ENCODE results near the gene SIAH2.

SIAH2 gene, protein sequence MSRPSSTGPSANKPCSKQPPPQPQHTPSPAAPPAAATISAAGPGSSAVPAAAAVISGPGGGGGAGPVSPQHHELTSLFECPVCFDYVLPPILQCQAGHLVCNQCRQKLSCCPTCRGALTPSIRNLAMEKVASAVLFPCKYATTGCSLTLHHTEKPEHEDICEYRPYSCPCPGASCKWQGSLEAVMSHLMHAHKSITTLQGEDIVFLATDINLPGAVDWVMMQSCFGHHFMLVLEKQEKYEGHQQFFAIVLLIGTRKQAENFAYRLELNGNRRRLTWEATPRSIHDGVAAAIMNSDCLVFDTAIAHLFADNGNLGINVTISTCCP

DNA sequence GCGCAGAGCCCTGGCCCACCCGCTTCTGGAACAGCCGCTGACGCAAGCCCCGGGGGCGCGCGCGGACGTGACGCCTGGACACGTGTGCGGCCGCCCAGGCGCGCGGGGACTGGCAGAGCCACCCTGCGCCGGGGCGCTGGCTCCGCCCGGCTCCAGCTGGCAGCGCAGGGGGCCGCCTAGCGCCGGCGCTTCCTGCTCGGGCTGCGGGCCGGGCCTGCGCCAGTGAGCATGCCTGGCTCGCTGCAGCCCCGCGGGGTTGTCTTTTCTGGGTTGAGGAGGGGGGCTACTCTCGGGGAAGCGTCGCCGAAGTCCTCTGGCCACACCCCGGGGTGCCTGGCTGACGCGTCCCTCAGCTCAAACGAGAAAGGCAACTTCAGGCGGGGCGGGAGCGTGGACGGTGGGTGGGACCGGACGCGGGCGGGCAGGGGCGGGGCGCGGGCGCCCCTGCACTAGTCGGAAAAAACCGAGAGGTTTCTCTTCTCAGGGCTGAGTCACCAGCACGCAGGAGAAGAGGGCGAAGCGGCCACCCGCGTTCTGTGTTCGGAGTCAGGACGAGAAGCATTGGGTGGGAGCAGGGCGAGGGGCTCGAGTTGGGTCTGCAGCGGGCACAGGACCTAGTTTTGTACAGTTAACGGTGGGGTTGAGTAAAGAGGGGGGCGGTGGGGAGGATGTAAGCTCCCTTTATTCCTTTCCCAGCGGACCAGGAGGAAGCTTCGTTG is at the start of gene SIAH2:
SIAH2 (minus strand) TSS at position 48 of the 719 bp plus-strand sequence. CDS start 320 bp downstream, outside the sequence.
- TF ChIP-seq GATA2 (IDR thresholded peaks at IDR 0.05; ENCODE audit: low read depth, low read length) (no peak), GATA3 (IDR thresholded peaks at IDR 0.05; ENCODE audit: low read depth, low read length) (no peak)

- TF ChIP-seq GATA2 (IDR thresholded peaks at IDR 0.05; ENCODE audit: low read depth, low read length), result no peak
- no peak for TF ChIP-seq GATA3 (IDR thresholded peaks at IDR 0.05; ENCODE audit: low read depth, low read length)
Measured at GRCh38 chr3:150811984-150812383, 49.0 kb upstream of the SIAH2 start.

GRCh38 chr3:150810641-150811040 is 47.7 kb upstream of the SIAH2 start:
- TF ChIP-seq GATA3 (IDR thresholded peaks at IDR 0.05; ENCODE audit: low read depth, low read length), result no peak
- no peak for TF ChIP-seq GATA2 (IDR thresholded peaks at IDR 0.05; ENCODE audit: low read depth, low read length)

DNA sequence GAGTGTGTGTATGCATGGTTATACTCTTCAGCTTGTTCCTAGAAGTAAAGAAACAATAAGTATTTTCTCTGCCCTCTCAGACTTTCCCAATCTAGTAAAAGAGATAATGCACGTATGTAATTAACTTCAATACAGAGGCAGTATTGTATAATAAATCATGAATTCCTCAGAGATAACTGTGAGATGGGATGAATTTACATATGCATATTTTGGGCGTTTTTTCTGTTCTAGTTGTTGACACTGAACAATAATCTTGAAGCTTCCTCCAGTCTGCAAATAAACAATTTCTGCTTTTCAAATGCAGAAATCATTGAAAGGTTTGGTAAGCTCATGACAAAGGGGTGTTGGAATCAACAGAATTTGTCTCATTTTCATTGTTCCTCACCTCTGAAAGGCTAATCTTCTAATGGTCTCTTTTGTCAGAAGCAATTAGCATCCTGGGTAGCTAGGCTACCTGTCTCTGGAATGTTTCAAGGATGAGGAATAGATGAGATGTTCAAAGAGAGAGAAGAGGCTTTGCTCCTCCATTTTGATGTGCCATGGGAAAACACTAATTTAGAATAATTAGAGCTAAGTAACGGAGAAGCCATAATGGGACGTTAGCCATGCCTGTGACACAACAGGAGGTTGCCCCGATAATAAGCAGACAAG is 43.3 kb upstream of the SIAH2 start:
- TF ChIP-seq GATA3 (IDR thresholded peaks at IDR 0.05; ENCODE audit: low read depth, low read length), result no peak

GRCh38 chr3:150805354-150805753 is 42.4 kb upstream of the SIAH2 start:
- no peak for TF ChIP-seq GATA3 (IDR thresholded peaks at IDR 0.05; ENCODE audit: low read depth, low read length)
- no peak for TF ChIP-seq GATA2 (IDR thresholded peaks at IDR 0.05; ENCODE audit: low read depth, low read length)

GRCh38 chr3:150803440-150803985 is 40.5 kb upstream of the SIAH2 start:
- no peak for TF ChIP-seq GATA3 (IDR thresholded peaks at IDR 0.05; ENCODE audit: low read depth, low read length)
- no peak for TF ChIP-seq GATA2 (IDR thresholded peaks at IDR 0.05; ENCODE audit: low read depth, low read length)

- no peak for TF ChIP-seq GATA3 (IDR thresholded peaks at IDR 0.05; ENCODE audit: low read depth, low read length)
- TF ChIP-seq GATA2 (IDR thresholded peaks at IDR 0.05; ENCODE audit: low read depth, low read length), result no peak
Measured at GRCh38 chr3:150800722-150801121, 37.8 kb upstream of the SIAH2 start.

GRCh38 chr3:150798122-150798618 is 35.2 kb upstream of the SIAH2 start:
- no peak for TF ChIP-seq GATA3 (IDR thresholded peaks at IDR 0.05; ENCODE audit: low read depth, low read length)
- no peak for TF ChIP-seq GATA2 (IDR thresholded peaks at IDR 0.05; ENCODE audit: low read depth, low read length)

DNA sequence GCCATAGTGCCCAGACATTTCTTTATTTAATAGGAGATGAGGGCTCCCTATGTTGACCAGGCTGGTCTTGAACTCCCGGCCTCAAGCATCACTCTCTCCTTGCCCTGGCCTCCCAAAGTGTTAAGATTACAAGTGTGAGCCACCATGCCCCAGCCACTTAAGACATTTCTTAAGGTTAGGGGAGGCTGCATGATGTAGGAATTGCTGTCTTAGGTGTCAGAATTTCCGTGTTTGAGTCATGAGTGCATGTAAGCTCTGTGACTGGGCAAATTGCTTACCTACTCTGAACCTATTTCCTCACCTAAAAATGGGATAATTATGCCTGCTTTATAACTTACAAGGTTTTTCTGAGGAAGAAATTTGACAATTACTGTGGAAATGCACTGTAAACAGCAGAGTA is 34.2 kb upstream of the SIAH2 start:
- TF ChIP-seq GATA3 (IDR thresholded peaks at IDR 0.05; ENCODE audit: low read depth, low read length) (no peak), GATA2 (IDR thresholded peaks at IDR 0.05; ENCODE audit: low read depth, low read length) (no peak)

GRCh38 chr3:150793641-150794040 is 30.7 kb upstream of the SIAH2 start:
- TF ChIP-seq GATA2 (IDR thresholded peaks at IDR 0.05; ENCODE audit: low read depth, low read length) (no peak), GATA3 (IDR thresholded peaks at IDR 0.05; ENCODE audit: low read depth, low read length) (no peak)

DNA sequence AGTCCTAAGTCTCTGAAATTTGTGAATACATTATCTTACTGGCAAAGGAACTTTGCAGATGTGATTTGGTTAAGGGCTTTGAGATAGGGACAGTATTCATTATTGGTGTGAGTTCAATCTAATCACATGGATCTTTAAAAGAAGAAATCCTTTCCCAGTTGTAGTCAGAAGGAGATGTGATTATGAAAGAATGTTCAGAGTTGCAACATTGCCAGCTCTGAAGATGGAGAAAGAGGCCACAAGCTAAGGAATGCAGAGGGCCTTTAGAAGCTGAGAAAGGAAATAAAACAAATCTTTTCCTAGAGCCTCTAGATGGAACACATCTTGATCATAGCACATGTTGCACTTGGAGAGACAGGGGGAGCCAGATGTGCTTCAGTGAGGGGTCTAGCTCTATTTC is 27.7 kb upstream of the SIAH2 start:
- no peak for TF ChIP-seq GATA3 (IDR thresholded peaks at IDR 0.05; ENCODE audit: low read depth, low read length)
- no peak for TF ChIP-seq GATA2 (IDR thresholded peaks at IDR 0.05; ENCODE audit: low read depth, low read length)

GRCh38 chr3:150789451-150789850 is 26.5 kb upstream of the SIAH2 start:
- TF ChIP-seq GATA2 (IDR thresholded peaks at IDR 0.05; ENCODE audit: low read depth, low read length) (no peak), GATA3 (IDR thresholded peaks at IDR 0.05; ENCODE audit: low read depth, low read length) (no peak)

DNA sequence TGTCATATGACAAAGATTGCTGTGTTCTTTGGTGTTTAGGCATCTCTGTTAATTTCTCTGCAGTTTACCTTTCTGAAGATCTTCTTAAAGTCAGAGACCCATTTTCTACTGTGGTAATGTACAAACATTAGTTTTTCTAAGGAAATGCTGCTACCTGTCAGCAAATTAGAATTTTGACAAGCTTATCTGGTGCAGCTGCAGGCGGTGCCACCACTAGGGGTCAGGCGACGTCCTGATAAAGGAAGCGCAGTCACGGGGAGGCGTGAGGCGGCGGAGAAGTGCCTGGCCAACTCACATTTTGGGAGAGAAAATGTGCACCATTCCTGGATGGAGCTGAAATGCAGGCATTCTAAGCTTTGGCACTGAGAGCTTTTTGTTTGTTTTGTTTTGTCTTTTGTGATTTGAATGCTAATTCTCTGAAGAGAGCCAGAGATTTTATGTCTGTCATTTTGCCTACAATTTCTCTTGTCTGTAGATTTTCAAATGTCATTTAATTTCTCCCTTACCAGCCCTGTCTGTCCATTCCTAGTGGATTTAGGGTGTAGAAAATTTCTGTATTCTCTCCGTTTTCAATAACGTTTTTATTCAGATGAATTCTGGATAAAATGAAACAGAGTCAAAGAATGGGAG is 24.9 kb upstream of the SIAH2 start:
- TF ChIP-seq GATA2 (IDR thresholded peaks at IDR 0.05; ENCODE audit: low read depth, low read length) (peak; percentile 74), GATA3 (IDR thresholded peaks at IDR 0.05; ENCODE audit: low read depth, low read length) (no peak)

GRCh38 chr3:150786791-150787190 is 23.8 kb upstream of the SIAH2 start:
- TF ChIP-seq GATA3 (IDR thresholded peaks at IDR 0.05; ENCODE audit: low read depth, low read length) (no peak), GATA2 (IDR thresholded peaks at IDR 0.05; ENCODE audit: low read depth, low read length) (no peak)

Data from SH-SY5Y (cell line).